Dedifferentiated amniotic fluid mesenchymal stem cell (primary cell): Measurements from ENCODE around the gene ID2.
A peak's percentile ranks its signal among the peaks of the same experiment; 100 is the strongest.

Source experiments
- DNase-seq: peaks from one replicate; pipeline ENCODE4 v3.0.0-alpha.2; 2016; ENCODE audit errors: extremely low spot score

Gene ID2

DNA sequence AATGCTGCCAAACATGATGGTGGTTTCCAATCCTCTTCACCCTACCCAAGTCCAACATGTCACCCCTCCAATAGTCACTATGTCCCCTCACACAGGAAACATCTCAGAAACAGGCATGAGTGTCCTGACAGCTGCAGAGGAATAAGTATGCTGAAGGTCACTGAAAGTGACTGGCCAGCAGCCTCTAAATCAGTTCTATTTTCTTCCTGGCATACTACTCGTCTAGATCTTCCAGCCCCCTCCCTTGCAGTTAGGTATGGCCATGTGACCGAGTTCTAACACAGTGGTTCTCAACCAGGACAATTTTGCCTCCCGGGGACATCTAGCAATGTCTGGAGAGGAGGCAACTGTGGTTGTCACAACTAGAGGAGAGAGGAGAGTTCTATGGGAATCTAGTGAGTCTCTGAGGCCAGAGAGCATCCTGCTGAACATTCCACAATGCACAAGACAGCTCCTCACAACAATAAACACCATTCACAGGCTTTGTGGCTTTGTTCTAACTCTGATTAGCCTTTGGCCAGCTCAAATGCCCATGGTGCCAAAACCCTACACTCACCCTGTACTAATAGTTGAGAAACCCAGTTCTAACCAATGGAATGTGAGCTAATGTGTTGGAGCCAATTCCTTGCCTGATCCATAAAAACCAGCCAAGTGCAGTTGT, 12.6 kb upstream of the ID2 start:
- DNase-seq = no peak

- no peak for DNase-seq
Observed at GRCh38 chr2:8670580-8670979, 11.3 kb upstream of the ID2 start.

- no peak for DNase-seq
Observed at GRCh38 chr2:8671176-8671575, 10.7 kb upstream of the ID2 start.

DNA sequence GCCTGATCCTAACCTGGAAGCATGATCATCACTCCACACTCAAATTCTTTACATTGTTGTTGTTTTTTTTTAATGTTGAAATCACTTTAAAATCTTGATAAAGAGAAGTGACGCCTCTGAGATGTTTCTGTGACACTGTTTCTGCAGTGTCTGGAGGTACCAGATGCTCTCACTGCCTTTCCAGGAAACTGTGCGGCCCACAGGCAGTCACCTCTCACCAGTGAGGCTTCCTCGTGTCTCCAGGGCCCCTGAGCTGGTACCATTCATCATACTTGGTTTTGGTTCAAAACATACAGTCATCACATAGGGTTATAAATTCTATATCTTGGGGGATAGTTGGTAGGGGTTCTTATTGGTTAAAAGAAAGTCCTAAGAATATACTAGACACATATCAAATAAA, 10.1 kb upstream of the ID2 start:
- no peak for DNase-seq

- no peak for DNase-seq
Observed at GRCh38 chr2:8672940-8673339, 8.9 kb upstream of the ID2 start.

GRCh38 chr2:8673381-8673780, 8.5 kb upstream of the ID2 start:
- no peak for DNase-seq

GRCh38 chr2:8674420-8675009, 7.3 kb upstream of the ID2 start:
- no peak for DNase-seq

DNA sequence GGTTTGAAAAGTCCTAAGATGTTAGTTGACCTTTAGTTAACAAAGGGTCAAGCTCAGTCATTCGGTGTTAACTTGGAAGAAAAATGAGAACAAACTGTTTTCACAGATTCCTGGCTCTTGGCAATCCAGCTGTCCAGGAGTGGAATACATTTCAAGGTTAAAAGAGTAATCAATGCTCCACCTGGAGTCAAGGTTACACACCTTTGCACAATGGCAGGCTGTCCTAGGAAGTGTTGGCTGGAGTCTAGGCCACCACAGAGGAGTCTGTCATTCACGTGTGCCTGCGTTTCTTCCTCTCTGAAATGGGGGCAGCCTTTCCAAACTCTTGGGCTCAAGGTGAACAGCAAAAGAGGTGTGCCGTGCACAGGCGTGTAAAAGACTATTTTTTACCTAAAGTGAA, 6.3 kb upstream of the ID2 start:
- DNase-seq = no peak

DNA sequence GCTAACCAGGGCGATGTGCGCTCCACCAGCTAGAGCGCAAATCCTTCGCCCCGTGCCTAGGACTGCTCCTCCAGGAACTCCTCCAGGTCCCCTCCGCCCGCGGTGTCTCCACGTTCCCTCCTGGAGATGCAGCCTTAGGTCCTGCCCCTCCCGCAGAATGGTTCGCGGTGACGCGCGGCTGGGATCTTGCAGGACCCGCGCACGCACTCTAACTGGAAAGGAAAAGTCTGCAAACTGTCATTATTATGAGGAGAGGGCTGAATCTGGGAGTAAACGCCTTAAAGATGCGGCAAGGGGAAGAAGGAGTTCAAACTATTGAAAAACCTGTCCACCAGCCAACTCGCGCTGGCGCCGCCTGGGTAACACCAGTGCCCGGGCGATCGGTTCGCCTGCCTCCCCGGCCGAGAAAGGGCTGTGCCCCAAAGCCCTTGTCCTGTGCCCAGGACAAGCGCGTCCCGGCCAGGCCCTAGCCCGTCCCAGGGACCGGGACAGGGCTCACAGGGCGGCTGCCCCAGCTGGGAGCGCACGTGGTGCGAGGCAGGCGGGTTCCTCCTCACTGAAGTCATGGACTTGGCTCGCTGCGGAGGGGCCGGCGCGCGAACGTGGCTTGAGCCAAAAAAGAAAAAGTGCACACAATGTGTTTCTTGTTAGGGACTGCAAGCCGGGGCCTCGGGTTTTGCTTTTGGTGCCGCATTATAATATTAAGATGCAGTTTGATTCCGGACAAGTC, 5.5 kb upstream of the ID2 start:
- DNase-seq = peak; percentile 94

DNA sequence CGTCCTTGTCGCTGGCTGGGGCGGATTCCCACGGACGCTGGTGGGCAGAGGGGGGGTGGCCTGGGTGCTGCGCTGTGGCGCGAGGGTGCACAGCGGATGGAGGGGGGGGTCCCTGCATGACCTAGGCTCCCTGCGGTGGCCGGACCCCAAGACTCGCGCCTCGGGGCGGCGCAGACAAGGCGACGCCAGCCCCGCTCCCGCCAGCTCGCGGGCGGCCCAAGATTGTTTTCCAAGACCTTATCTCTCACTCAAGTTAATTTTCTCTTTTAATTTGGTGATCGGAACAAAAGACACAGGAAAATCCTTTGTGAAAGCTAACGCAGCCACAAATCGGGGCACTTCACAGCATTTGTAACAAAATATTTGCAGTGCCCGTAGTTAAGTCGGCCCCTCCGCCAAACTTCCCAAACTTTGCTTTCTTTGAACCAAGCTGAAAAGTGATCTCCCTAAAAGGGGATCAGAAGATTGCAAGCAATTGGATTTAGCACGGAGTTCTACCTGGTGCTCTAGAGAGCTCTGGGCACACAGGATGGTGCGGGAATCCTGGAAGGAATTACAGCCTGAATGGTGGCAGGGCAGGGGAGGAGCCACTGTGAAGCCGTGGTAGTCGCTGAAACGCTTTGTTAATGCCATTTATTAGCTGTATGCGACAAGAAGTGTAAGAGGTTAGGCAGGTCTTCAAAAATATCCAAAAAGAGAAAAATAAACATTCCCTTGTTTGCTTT, 4.8 kb upstream of the ID2 start:
- DNase-seq = peak; percentile 15

DNA sequence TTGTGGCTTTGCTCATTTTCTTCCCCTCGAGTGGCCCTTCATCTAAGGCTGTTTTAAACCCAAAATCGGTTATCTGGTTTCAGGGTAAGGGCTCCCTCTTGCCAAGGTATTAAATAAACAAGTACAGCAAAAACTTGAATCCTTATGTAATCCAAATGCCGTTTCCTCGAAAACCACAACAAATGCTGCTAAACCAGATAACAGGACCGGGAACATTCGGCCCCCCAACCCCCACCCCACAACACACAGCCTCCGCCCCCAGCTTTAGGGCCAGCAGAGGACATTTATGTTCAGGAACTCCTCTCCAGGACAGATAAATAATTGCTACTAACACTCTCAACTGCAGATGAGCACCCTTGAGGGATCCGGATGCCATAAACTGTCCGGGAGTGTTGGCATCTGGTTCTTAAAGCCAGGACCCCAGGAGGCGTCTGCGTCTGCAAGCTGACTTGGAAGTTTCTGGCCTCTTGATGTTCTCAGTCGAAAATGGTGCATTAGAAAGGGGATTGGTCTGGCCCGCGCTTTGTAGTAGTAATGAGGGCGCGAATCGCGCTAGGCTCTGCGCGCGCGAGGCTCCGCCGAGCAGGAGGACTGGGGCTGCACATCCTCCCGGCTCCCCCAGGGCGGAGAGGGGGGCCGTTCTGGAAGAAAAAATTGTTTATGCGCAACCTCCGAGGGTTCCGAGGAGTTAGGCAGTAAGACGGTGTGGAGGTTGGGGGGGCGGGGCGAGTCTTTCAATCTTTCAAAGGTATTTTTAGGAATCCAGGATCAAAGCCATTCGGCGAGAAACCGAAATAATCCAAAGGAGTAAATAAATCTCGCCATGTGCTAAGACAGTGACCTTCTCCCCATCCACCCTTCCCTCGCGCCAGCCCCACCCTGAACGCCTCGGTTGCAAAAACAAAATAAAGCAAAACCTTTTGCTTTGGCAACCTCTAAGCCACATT, 3.9 kb upstream of the ID2 start:
- peak; percentile 20 for DNase-seq

- DNase-seq = peak; percentile 85
Observed at GRCh38 chr2:8678731-8679566, 2.9 kb upstream of the ID2 start.

DNA sequence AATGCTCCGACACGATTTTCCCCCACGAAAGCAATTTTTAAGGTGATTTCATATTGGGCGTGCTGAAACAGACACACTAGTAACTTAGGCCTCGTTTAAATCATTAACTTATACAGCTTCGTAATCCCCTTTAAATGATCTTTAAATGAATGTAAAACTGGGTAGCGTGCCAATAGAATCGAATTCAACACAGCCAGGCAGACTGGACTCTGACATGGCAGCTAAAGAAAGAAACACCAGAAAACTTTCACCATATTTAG, 2.4 kb upstream of the ID2 start:
- DNase-seq = no peak

GRCh38 chr2:8679827-8680731, 1.8 kb upstream of the ID2 start:
- peak; percentile 62 for DNase-seq

DNA sequence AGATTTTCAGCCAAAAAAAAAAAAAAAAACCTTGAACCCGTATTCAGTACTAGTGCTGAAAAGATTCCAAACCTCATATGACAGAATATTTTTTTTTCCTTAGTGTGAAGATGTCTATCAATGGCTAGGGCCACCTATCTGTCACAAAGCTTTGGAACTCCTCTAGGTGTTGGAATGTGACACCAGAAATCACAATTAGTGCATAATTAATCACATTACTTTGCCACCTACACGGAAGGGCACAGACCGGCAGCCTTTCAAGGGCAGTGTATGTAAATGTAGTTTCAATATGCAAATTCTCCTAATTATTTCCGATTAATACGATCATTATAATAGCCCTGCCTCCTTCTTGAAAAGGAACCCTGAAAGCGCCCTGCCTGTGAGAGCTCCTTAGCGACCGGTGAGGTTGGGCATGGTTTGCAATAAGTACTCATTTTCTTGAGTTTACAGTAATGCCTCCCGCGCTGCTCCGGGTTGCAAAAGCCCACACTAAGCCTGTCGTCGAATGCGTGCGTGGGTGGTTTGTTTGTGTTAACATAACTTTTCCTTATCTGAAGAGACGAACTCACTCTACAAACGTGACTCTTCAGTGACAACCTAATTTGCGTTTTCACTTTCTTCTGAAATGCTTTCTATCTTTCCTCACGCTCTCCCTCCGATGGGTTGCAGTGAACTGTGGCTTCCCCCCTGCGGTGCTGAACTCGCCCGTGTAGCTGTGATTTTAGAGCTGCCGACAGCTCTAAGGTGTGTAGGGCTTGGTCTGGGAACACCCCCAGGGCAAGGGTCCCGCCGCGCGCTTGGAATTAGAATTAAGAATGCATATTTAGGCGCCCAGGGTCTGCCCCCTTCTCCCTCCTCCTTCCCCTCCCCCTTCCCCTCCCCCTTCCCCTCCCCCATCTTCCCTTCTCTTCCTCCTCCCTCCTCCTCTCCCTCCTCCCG, 765 bp upstream of the ID2 start:
- peak; percentile 88 for DNase-seq

DNA sequence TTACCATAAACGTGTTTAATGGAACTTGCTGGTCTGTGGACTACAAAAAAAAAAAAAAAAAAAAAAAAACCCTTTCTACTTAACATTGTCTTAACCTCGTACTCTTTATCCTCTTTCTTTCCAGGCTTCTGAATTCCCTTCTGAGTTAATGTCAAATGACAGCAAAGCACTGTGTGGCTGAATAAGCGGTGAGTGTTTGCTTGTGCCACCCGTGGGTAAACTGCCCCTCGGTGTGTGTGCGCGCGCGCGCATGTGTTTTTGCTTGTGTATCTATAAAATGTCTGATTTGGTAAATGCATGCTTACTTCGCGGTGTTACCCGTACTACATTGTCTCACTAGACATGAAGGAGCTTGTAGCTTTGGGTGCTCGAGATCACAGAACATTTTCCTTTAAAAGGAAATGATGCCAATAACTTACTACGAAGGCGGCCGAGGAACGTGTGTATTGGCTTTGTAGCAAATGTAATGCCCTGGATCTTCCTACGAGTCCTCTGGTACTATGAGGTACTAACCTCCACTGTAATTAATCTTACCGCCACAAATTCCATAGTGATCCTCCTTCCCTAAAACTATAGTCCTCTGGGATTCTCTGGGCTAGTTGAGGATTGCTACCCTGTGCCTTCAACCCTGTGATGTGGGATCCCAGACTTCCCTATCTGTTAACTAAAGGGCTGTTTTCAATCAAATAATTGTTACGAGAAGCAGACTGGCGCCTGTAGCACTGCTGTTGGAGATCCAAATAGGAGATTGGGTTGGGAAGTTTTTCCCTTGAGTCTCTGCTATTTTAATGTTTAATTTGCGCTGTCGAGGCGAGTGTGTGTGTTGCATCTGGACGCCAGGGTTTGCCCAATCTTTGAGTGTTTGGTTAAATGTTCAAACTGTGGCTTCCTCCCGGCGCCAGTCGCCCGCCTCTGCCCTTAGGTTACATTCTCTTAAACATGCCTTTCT, 1.1 kb downstream of the ID2 start:
- peak; percentile 52 for DNase-seq

DNA sequence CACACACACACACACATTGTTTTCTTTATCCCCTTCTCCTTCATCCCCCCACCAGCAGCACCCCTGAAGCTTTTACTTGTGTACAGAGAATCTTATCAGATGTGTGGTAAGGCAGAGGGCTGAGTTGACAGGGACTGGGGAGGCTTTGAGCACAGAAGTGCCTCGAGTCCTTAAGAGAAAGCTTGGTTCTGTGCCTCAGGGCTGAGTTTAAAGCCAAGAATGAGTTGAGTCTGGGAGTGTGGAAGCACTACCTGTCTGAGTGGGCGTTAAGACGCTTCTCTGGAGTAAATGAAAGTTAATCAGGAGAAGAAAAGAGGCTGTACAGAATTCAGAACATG, 2.7 kb downstream of the ID2 start:
- no peak for DNase-seq
